Cardiac muscle cell (in vitro differentiated cells and primary cell): ENCODE results near the gene TBCD. TPM values are rescaled to one million over a fixed set of nuclear protein-coding genes. Genes with fewer than 3 reads are reported as not detected.

Experiments used
- DNase-seq, 2 donors: peaks; one replicate each; pipeline versions ENCODE4 v3.0.0 to v3.0.0-alpha.2; 2010 to 2017; ENCODE audit warnings: low read depth in 1 of 2, low spot score in 1 of 2
- H3K27ac ChIP-seq: fragments of 200-600 bp; sonication (generic); 2 replicates; pipeline ENCODE4 v1.5.1; 2016
- H3K27me3 ChIP-seq: fragments of 200-600 bp; sonication (generic); 2 replicates; pipeline ENCODE4 v1.6.0; 2016; ENCODE audit warnings: control low read depth
- H3K36me3 ChIP-seq: fragments of 200-600 bp; sonication (generic); 2 replicates; pipeline ENCODE4 v1.5.1; 2016; ENCODE audit warnings: control low read depth
- H3K4me1 ChIP-seq: fragments of 200-600 bp; sonication (generic); 2 replicates; pipeline ENCODE4 v1.8.1; 2017; ENCODE audit warnings: low read depth, mild to moderate bottlenecking, mixed run types
- H3K4me3 ChIP-seq: fragments of 200-600 bp; sonication (generic); 2 replicates; pipeline ENCODE4 v1.5.1; 2016; ENCODE audit warnings: mild to moderate bottlenecking
- H3K9me3 ChIP-seq: fragments of 200-600 bp; sonication (generic); 2 replicates; pipeline ENCODE4 v1.5.1; 2017; ENCODE audit warnings: low read depth, mild to moderate bottlenecking, control low read depth
- polyA plus RNA-seq: library from polyadenylated mRNA; unstranded; fragments of >200 nt; fragmentation: Nextera tagmentation; extraction: Ambion mirVana; gene quantifications from 2 replicates; pipeline ENCODE4 v1.2.1, GENCODE V29; 2016
- total RNA-seq: library from RNA; depleted of rRNA; stranded (reverse); fragments of >200 nt; gene quantifications from 2 replicates; pipeline ENCODE4 v1.2.3, GENCODE V29; 2016
- TF ChIP-seq, protein P1 (sequence below): IDR thresholded peaks from 2 replicates; pipeline ENCODE4 v1.5.1; 2012; ENCODE audit warnings: low read depth, mild to moderate bottlenecking, low read length

The TBCD gene
- total and polyA plus RNA-seq, 2 experiments from 2014 or later: 55.7 to 66.0 TPM

DNA sequence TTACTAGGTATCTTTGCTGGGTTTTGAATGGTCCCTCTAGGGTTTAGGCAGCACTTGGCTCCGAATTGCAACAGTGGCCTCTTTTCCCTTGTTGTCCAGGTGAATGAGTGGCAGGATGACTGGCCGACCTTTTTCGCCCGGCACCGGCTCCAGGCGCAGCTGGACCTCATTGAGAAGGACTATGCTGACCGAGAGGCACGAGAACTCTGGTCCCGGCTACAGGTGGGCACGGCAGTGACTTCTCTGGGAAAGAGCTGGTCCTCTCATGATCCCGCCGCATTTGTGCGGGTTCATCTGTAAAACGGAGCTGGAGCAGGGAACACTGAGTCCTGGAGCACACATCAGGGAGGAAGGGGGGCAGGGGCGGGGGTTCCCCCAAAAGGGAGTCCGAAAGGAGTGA lies 3.1 kb upstream of the TBCD start:
- Histone ChIP-seq H3K27ac (no peak overlapping the region), H3K9me3 (no peaks in the 10 kb centered on the region)

DNA sequence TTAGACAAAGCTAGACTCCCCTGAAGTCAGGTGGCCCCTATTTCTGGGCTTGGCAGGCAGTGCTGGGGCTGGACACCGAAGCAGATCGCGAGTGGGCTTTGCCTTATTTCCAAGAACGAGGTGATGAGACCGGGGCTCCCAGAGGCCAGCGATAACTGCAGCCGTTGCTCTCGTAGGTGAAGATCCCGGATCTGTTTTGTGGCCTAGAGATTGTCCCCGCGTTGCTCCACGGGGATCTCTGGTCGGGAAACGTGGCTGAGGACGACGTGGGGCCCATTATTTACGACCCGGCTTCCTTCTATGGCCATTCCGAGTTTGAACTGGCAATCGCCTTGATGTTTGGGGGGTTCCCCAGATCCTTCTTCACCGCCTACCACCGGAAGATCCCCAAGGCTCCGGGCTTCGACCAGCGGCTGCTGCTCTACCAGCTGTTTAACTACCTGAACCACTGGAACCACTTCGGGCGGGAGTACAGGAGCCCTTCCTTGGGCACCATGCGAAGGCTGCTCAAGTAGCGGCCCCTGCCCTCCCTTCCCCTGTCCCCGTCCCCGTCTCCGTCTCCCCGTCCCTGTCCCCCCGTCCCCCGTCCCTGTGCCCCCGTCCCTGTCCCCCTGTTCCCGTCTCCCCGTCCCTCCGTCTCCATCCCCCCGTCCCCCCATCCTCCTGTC lies 1.5 kb upstream of the TBCD start:
- H3K27me3 ChIP-seq: no peaks in the 10 kb centered on the region
- TF ChIP-seq, protein P1, sequence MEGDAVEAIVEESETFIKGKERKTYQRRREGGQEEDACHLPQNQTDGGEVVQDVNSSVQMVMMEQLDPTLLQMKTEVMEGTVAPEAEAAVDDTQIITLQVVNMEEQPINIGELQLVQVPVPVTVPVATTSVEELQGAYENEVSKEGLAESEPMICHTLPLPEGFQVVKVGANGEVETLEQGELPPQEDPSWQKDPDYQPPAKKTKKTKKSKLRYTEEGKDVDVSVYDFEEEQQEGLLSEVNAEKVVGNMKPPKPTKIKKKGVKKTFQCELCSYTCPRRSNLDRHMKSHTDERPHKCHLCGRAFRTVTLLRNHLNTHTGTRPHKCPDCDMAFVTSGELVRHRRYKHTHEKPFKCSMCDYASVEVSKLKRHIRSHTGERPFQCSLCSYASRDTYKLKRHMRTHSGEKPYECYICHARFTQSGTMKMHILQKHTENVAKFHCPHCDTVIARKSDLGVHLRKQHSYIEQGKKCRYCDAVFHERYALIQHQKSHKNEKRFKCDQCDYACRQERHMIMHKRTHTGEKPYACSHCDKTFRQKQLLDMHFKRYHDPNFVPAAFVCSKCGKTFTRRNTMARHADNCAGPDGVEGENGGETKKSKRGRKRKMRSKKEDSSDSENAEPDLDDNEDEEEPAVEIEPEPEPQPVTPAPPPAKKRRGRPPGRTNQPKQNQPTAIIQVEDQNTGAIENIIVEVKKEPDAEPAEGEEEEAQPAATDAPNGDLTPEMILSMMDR: no peak
- no peaks in the 10 kb centered on the region for H3K9me3 ChIP-seq
- H3K4me1 ChIP-seq: peaks cover 6% of the 10 kb centered on the region
- no peak for DNase-seq
- H3K36me3 ChIP-seq: no peaks in the 10 kb centered on the region
- H3K27ac ChIP-seq: no peak overlapping the region
- no peak overlapping the region for H3K4me3 ChIP-seq

More for the DNA sequence above, 3.1 kb upstream of the TBCD start:
- Histone ChIP-seq H3K4me3 (no peak overlapping the region), H3K27me3 (no peaks in the 10 kb centered on the region), H3K4me1 (no peaks in the 10 kb centered on the region), H3K36me3 (no peaks in the 10 kb centered on the region)
- DNase-seq: no peak
- TF ChIP-seq, protein P1: no peak

DNA sequence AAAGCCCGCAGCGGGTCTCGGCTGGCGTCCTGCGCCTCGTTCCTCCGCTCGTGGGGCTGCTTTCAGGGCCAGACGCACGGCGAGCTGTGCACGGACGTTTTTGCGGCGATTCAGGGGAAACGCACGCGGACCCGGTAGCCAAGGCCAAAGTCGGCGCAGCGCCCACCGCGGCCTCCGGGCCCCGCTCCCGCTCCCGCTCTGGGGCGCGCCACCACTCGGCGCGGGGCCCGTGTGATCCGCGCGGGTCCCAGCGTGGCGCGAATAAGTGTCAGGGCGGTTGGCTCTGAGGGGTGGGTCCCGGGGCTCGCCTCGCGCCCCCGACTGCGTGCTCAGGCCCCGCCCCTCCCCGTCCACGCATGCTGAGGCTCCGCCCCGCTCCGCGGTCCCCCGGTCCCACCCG lies 694 bp upstream of the TBCD start:
- Histone ChIP-seq H3K4me3 (peak overlapping the region; percentile 90), H3K27ac (no peak overlapping the region), H3K4me1 (peaks cover 6% of the 10 kb centered on the region), H3K36me3 (no peaks in the 10 kb centered on the region), H3K9me3 (no peaks in the 10 kb centered on the region), H3K27me3 (no peaks in the 10 kb centered on the region)
- TF ChIP-seq, protein P1: no peak
- no peak for DNase-seq

DNA sequence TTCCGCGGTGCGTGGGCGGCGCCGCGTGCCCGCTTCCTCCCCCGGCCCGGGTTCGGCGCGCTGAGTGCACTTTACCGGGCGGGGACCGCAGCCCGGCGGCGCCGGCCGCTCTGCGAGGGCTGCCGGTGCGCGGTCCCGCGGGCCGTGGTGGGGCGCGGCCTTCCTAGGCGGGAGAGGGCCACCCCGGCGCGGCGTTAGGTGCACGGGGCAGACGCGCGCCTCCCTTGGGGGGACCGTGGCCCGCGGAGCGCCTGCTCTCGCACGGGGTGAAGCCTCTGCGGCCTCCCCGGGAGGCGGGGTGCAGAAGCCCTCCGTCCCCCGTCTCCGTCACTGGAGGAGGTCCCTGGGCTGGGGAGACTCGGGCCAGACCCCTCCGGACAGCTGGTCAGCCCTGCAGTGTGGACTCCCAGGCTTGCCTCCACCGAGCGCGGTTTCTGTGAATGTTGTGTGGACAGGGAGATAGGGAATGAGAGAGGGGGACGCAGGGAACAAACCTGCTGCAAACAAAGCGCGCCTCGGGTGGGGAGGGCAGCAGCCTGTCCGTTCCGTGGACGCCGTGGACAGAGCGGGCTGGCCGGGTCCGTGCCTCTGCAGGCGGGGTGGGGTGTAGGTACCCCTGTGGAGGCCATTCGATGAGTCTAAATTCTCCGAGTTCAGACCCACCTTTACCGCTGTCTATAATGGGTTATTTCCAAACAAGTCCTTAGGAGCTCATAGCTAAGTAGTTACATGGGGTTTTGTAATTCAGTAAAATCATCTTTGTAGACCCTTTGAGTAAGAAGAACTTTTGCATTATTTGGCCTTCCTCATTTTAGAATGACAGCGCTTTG lies 721 bp downstream of the TBCD start:
- TF ChIP-seq, protein P1: no peak
- DNase-seq: peak; percentile 27 to 52
- Histone ChIP-seq H3K4me1 (peaks cover 6% of the 10 kb centered on the region), H3K4me3 (peak overlapping the region; percentile 90), H3K36me3 (no peaks in the 10 kb centered on the region), H3K27me3 (no peaks in the 10 kb centered on the region), H3K9me3 (no peaks in the 10 kb centered on the region), H3K27ac (peak overlapping the region; percentile 82)

DNA sequence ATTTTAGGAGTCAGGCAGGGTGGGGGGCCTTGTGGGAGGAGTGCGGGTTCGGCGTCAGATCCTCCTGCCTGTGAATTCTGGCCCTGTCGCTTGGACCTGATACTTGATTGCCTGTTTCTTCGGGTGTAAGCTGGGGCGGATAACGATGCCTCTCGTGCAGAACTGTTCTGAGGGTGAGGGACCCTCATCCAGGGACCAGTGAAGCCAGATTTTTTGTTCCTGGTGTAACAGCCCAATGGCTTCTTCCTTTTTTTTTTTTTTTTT lies 1.3 kb downstream of the TBCD start:
- H3K9me3 ChIP-seq: no peaks in the 10 kb centered on the region
- H3K36me3 ChIP-seq: no peaks in the 10 kb centered on the region
- H3K27ac ChIP-seq: no peak overlapping the region
- no peaks in the 10 kb centered on the region for H3K27me3 ChIP-seq
- peaks cover 6% of the 10 kb centered on the region for H3K4me1 ChIP-seq
- DNase-seq: no peak
- TF ChIP-seq, protein P1: no peak
- H3K4me3 ChIP-seq: peak overlapping the region; percentile 90
